Psoas muscle (tissue), 8 donors: ENCODE measurements around the gene IL13. TPM values are rescaled to one million over a fixed set of nuclear protein-coding genes. Genes with fewer than 3 reads are reported as not detected.

Experiments used
- ATAC-seq, 4 donors: fragments of 200-7000 bp; cut with Tn5 transposase; one replicate each; pipeline ENCODE4 v1.9.1; 2020; ENCODE audit warnings: moderate library complexity in 3 of 4, mild to moderate bottlenecking in 2 of 4
- DNase-seq, 2 donors: peaks; one replicate each; pipeline ENCODE4 v3.0.0-alpha.2; 2020
- H3K27ac ChIP-seq: fragments of 200-600 bp; one replicate; pipeline ENCODE4 v1.8.0; 2022
- H3K27me3 ChIP-seq, 3 donors: fragments of 200-600 bp in 1 of 3; one replicate each; pipeline versions ENCODE4 v1.6.1 to v1.8.0; 2013 to 2022; ENCODE audit warnings: low read length in 2 of 3, mild to moderate bottlenecking in 2 of 3, moderate library complexity in 1 of 3; ENCODE audit not compliant: insufficient read depth in 3 of 3
- H3K36me3 ChIP-seq, 2 donors: fragments of 200-600 bp in 1 of 2; one replicate each; pipeline versions ENCODE4 v1.6.1 to v1.8.0; 2013 to 2022; ENCODE audit warnings: low read depth in 1 of 2, mild to moderate bottlenecking in 1 of 2, moderate library complexity in 1 of 2; ENCODE audit not compliant: insufficient read depth in 1 of 2
- H3K4me1 ChIP-seq: fragments of 200-600 bp; one replicate; pipeline ENCODE4 v1.8.0; 2022
- H3K4me3 ChIP-seq: fragments of 200-600 bp; one replicate; pipeline ENCODE4 v1.8.0; 2022; ENCODE audit warnings: mild to moderate bottlenecking
- H3K9me3 ChIP-seq: fragments of 200-600 bp; one replicate; pipeline ENCODE4 v1.8.0; 2022
- WGBS, 3 donors: extraction: QIAGEN DNeasy Blood & Tissue Kit; methylation state at CpG; one replicate each; pipeline versions ENCODE4 v1.1.6 to v1.1.7; 2013; 5-methylcytosine and 5-hydroxymethylcytosine counted together
- intact Hi-C, 2 donors: fragments of 100-400 bp; cut with DNase I; formaldehyde crosslinking; loops; one replicate each; pipeline versions ENCODE4 v1.11.0 to v1.14.2; 2022
- polyA plus RNA-seq, 3 donors: library from polyadenylated mRNA; stranded (reverse); fragments of 200-250 nt; gene quantifications; one replicate each; pipeline ENCODE4 v1.2.3, GENCODE V29; 2013
- total RNA-seq, 4 donors: library from RNA; stranded (reverse); fragmentation: NEBNext Ultra II Directional in 2 of 4; extraction: Animal tissue kit (Norgen Biotek cat#: 25700) in 2 of 4; gene quantifications; one replicate each; pipeline versions ENCODE4 v1.2.1 to v1.2.4, GENCODE V29; 2021 to 2023
- TF ChIP-seq, protein P1 (sequence below): fragments of 200-600 bp; IDR thresholded peaks from one replicate; pipeline ENCODE4 v1.8.0; 2022; ENCODE audit warnings: antibody characterized with exemption
- donor health status: healthy with polysubstance abuse.
- donor health status: DM: no; HTN: no; CAD: no; lungs with moderate emphysema.
- donor health status: Bipolar disorder and iron deficiency.
- donor health status: healthy.
- donor health status: DM: yes; HTN: yes; CAD: no.
- donor health status: DM: no; HTN: no; CAD: no.
- donor health status: DM: no; HTN: no; CAD: no.
- donor health status: DM: yes; HTN: yes; CAD: no.

IL13 gene
- total and polyA plus RNA-seq, 7 donors = not detected

DNA sequence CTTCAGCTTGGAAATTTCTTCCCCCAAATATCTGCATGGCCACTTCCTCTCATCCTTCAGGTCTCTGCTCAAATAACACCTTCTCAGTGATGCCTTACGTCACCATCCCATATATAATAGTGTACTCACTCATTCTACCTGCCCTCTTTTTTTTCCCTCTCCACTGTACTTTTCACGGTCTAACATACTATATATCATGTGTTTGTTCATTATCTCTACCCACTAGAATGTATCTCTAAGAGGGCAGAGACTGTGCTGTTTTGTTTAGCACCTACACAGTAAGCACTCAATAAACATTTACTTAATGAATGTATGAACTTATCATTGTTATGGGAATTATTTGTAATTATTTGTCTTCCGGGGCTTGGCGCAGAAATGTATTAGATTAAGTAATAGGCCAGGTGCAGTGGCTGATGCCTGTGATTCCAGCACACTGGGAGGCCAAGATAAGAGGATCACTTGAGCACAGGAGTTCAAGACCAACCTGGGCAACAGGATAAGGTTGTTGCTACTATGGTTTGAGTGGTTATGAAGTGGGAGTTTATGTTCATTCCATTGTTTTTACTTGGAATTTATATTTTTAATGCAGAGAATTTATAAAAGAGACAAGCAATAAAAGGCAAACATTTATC, 6.0 kb upstream of the IL13 start:
- Histone ChIP-seq H3K4me1 (peaks cover 4% of the 10 kb centered on the region), H3K27ac (no peak overlapping the region), H3K27me3 (peaks cover 0 to 32% (median 9%) of the 10 kb centered on the region in 3 donors), H3K9me3 (peaks cover 5% of the 10 kb centered on the region), H3K36me3 (no peaks in the 10 kb centered on the region), H3K4me3 (no peak overlapping the region)
- TF ChIP-seq, protein P1, sequence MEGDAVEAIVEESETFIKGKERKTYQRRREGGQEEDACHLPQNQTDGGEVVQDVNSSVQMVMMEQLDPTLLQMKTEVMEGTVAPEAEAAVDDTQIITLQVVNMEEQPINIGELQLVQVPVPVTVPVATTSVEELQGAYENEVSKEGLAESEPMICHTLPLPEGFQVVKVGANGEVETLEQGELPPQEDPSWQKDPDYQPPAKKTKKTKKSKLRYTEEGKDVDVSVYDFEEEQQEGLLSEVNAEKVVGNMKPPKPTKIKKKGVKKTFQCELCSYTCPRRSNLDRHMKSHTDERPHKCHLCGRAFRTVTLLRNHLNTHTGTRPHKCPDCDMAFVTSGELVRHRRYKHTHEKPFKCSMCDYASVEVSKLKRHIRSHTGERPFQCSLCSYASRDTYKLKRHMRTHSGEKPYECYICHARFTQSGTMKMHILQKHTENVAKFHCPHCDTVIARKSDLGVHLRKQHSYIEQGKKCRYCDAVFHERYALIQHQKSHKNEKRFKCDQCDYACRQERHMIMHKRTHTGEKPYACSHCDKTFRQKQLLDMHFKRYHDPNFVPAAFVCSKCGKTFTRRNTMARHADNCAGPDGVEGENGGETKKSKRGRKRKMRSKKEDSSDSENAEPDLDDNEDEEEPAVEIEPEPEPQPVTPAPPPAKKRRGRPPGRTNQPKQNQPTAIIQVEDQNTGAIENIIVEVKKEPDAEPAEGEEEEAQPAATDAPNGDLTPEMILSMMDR = no peak
- ATAC-seq = no peak
- WGBS, 3 donors = 78 to 87% (median 79%) methylated on average over 4 of the region's 4 CpGs
- no peak for DNase-seq
- intact Hi-C loops = no loop called here

DNA sequence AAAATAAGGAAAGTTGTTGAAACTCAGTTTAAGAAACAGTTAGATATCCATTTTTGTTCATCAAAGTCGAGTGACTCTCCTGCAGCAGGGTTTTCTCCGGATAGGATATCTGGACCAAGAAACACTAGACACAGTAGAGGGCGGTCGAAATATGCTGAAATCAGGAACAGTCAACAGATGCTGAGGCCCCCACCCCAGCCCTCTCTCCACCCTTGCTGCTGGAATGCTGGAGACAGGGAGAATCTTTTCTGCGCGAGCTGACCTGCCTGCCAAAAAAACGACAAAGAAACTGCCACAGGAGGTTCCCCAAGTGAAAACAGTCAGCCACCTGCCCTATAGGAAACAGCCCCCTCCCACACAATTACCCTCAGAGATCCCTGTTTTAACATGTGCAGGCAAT, 4.3 kb upstream of the IL13 start:
- TF ChIP-seq, protein P1 = no peak
- Histone ChIP-seq H3K9me3 (peaks cover 1% of the 10 kb centered on the region), H3K4me1 (peaks cover 4% of the 10 kb centered on the region), H3K4me3 (no peak overlapping the region), H3K27ac (no peak overlapping the region), H3K27me3 (peaks cover 0 to 43% (median 9%) of the 10 kb centered on the region in 3 donors), H3K36me3 (no peaks in the 10 kb centered on the region)
- intact Hi-C loops = no loop called here
- 11 to 15% (median 14%) methylated on average over 7 of the region's 7 CpGs for WGBS, 3 donors
- DNase-seq = no peak
- ATAC-seq = no peak

DNA sequence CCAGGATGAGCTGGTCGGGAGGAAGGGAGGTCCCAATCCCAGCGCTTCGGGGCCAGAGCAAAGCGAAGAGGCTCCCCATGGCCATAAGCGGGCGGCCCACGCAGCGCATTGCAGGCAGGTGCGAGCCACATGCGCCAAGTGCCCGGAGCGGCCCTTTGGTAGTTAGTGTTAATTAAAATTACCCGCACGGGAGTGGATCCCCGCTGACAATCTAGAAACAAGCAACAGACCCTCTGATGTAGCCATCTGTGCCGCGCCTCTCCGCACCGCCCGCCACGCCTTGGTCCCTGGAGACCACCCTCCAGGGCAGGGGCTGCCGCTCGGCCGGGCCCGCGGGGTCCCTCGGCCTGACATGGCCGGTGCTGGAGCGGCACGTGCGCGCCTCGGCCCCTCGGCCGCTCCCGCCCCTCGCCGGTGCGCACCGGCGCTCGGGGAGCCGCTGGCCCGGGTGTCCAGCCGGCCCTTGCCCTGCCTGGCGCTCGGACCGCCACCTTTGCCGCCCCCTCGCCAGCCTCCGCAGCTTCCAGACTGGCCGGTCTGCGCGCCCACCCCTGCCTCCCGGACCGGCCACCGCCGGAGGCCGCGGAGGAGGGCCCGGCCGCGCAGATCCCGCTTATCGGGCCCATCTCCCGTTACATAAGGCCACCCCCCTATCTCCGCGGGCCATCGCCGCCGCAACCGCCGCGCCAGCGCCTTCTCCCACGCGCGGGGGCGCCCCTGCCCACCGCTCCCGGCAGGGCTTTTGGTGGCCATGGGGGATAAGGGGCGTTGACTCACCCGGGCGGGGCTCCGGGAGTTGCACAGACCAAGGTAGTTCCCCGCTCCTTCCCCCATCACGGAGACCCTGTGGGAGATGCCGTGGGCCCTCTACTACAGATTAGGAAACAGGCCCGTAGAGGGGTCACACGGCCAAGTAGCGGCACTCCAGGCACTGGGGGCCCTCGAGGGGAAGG, 1.9 kb upstream of the IL13 start:
- intact Hi-C loops = loop anchor here in 1 of 2 donors (5.0 kb wide), 1 partner anchor 166 kb away; no protein-coding TSS in a partner anchor
- TF ChIP-seq, protein P1 = peak; percentile 14
- Histone ChIP-seq H3K27me3 (peaks cover 0 to 43% (median 9%) of the 10 kb centered on the region in 3 donors), H3K4me3 (peak overlapping the region; percentile 63), H3K4me1 (peaks cover 4% of the 10 kb centered on the region), H3K27ac (no peak overlapping the region), H3K36me3 (no peaks in the 10 kb centered on the region), H3K9me3 (no peaks in the 10 kb centered on the region)
- ATAC-seq = peak; percentile 31 to 55 (median 41)
- no peak for DNase-seq
- WGBS, 3 donors = 2 to 3% (median 3%) methylated on average over 61 to 92 of the region's 92 CpGs

DNA sequence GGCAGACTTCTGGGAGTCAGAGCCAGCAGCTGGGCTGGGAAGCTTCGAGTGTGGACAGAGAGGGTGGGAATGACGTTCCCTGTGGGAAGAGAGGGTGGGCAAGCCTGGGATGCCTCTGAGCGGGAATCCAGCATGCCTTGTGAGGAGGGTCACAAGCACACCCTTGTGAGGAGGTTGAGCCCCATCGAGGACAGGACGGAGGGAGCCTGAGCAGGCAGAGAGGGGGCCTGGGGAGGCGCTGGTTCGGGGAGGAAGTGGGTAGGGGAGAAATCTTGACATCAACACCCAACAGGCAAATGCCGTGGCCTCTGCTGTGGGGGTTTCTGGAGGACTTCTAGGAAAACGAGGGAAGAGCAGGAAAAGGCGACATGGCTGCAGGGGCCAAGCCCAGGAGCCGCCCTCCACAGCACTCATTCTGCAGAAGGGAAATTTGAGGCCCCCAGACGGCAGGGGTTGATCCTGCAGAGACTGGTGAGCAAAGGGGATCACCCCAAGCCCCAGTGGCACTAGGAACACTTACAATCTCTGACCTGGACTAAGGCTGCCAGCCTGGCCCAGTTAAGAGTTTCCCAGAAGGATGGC, 1.1 kb upstream of the IL13 start:
- no peak for DNase-seq
- no peak overlapping the region for H3K27ac ChIP-seq
- no peaks in the 10 kb centered on the region for H3K36me3 ChIP-seq
- H3K9me3 ChIP-seq = no peaks in the 10 kb centered on the region
- TF ChIP-seq, protein P1 = no peak
- peaks cover 0 to 43% (median 9%) of the 10 kb centered on the region in 3 donors for H3K27me3 ChIP-seq
- H3K4me1 ChIP-seq = peaks cover 4% of the 10 kb centered on the region
- 64 to 78% (median 67%) methylated on average over 12 of the region's 12 CpGs for WGBS, 3 donors
- intact Hi-C loops = loop anchor here in 1 of 2 donors (5.0 kb wide), 1 partner anchor 165 kb away; no protein-coding TSS in a partner anchor
- no peak for ATAC-seq
- H3K4me3 ChIP-seq = peak overlapping the region; percentile 63
